Measurements from ENCODE around the gene ATP5ME. TPM values are rescaled to one million over a fixed set of nuclear protein-coding genes. Genes with fewer than 3 reads are reported as not detected.

The ATP5ME gene
- polyA plus RNA-seq, 3 donors = 163 to 397 (median 367) TPM

- Mint-ChIP-seq H3K36me3 (no peaks in the 10 kb centered on the region), H3K9me3 (peaks cover 9 to 36% (median 24%) of the 10 kb centered on the region in 7 donors), H3K4me1 (no peaks in the 10 kb centered on the region), H3K27me3 (ENCODE audit: low read depth in 3 of 3) (peaks cover 5 to 18% (median 14%) of the 10 kb centered on the region in 3 donors), H3K4me3 (peak overlapping the region in 1 of 2 donors; percentile 48), H3K27ac (no peak overlapping the region)
- Histone ChIP-seq H3K4me3 (replicated peaks in 1 of 3; ENCODE audit: low read depth in 2 of 3, low read length in 3 of 3) (no peak overlapping the region), H4K20me1 (ENCODE audit: insufficient read depth, low read length) (no peaks in the 10 kb centered on the region), H3K4me1 (ENCODE audit: control insufficient read depth in 1 of 2, insufficient read depth in 2 of 2, low read length in 2 of 2) (no peaks in the 10 kb centered on the region), H3K27me3 (ENCODE audit: control insufficient read depth in 2 of 2, insufficient read depth in 2 of 2, low read length in 2 of 2) (no peaks in the 10 kb centered on the region), H3K27ac (ENCODE audit: low read depth in 1 of 2, low read length in 2 of 2) (no peak overlapping the region), H3K9ac (ENCODE audit: insufficient read depth, low read length, poor library complexity, severe bottlenecking) (no peak overlapping the region), H3K4me2 (replicated peaks; ENCODE audit: extremely low read depth, low read length, poor library complexity, severe bottlenecking) (no peak overlapping the region), H3K9me3 (replicated peaks in 1 of 2; ENCODE audit: control insufficient read depth in 1 of 2, insufficient read depth in 1 of 2, low read length in 2 of 2) (peaks cover 16 to 22% of the 10 kb centered on the region in 2 donors), H3K79me2 (ENCODE audit: insufficient read depth, low read length) (no peaks in the 10 kb centered on the region), H2AFZ (ENCODE audit: insufficient read depth, low read depth, low read length, poor library complexity, severe bottlenecking) (no peak overlapping the region), H3K36me3 (replicated peaks in 1 of 2; ENCODE audit: control insufficient read depth in 1 of 2, insufficient read depth in 2 of 2, low read length in 2 of 2) (no peaks in the 10 kb centered on the region)
- DNase-seq = no peak
- WGBS (ENCODE audit: insufficient coverage) = 85% methylated on average over 26 of the region's 32 CpGs
- intact Hi-C loops (cut with micrococcal nuclease) = no loop called here
- TF ChIP-seq CTCF (IDR thresholded peaks at IDR 0.05) = no peak
Measured at GRCh38 chr4:637536-638280, 36.4 kb downstream of the ATP5ME start.

GRCh38 chr4:636628-637159 lies 37.4 kb downstream of the ATP5ME start:
- intact Hi-C loops (cut with micrococcal nuclease) = no loop called here
- no peaks in the 10 kb centered on the region for H3K27me3 ChIP-seq (ENCODE audit: control insufficient read depth in 2 of 2, insufficient read depth in 2 of 2, low read length in 2 of 2)
- no peak overlapping the region for H3K27ac Mint-ChIP-seq
- H3K79me2 ChIP-seq (ENCODE audit: insufficient read depth, low read length) = no peaks in the 10 kb centered on the region
- H3K9me3 Mint-ChIP-seq = peaks cover 16 to 35% (median 25%) of the 10 kb centered on the region in 7 donors
- H3K27me3 Mint-ChIP-seq (ENCODE audit: low read depth in 3 of 3) = peaks cover 9 to 18% (median 14%) of the 10 kb centered on the region in 3 donors
- H3K9me3 ChIP-seq (replicated peaks in 1 of 2; ENCODE audit: control insufficient read depth in 1 of 2, insufficient read depth in 1 of 2, low read length in 2 of 2) = peaks cover 22 to 23% of the 10 kb centered on the region in 2 donors
- H3K4me3 Mint-ChIP-seq = no peak overlapping the region
- H4K20me1 ChIP-seq (ENCODE audit: insufficient read depth, low read length) = no peaks in the 10 kb centered on the region
- H3K4me1 Mint-ChIP-seq = no peaks in the 10 kb centered on the region
- no peaks in the 10 kb centered on the region for H3K36me3 Mint-ChIP-seq
- no peak overlapping the region for H3K4me3 ChIP-seq (replicated peaks in 1 of 3; ENCODE audit: low read depth in 2 of 3, low read length in 3 of 3)
- H2AFZ ChIP-seq (ENCODE audit: insufficient read depth, low read depth, low read length, poor library complexity, severe bottlenecking) = no peak overlapping the region
- 92% methylated on average over 8 of the region's 13 CpGs for WGBS (ENCODE audit: insufficient coverage)
- H3K36me3 ChIP-seq (replicated peaks in 1 of 2; ENCODE audit: control insufficient read depth in 1 of 2, insufficient read depth in 2 of 2, low read length in 2 of 2) = no peaks in the 10 kb centered on the region
- DNase-seq = no peak
- H3K27ac ChIP-seq (ENCODE audit: low read depth in 1 of 2, low read length in 2 of 2) = no peak overlapping the region
- no peak overlapping the region for H3K4me2 ChIP-seq (replicated peaks; ENCODE audit: extremely low read depth, low read length, poor library complexity, severe bottlenecking)
- no peak overlapping the region for H3K9ac ChIP-seq (ENCODE audit: insufficient read depth, low read length, poor library complexity, severe bottlenecking)
- TF ChIP-seq CTCF (IDR thresholded peaks at IDR 0.05) = no peak
- H3K4me1 ChIP-seq (ENCODE audit: control insufficient read depth in 1 of 2, insufficient read depth in 2 of 2, low read length in 2 of 2) = no peaks in the 10 kb centered on the region
